NCI-H2029 (cell line): Measurements from ENCODE around the gene ANGPTL7.
A peak's percentile ranks its signal among the peaks of the same experiment; 100 is the strongest.
"Not testable (repeated sequence)": the region's sequence is repeated elsewhere in the genome, so short reads cannot be mapped to it uniquely, and the experiment has no call there.

Experiments used
- DNase-seq: peaks from one replicate; lab custom pipeline; 2025; lab: John Stamatoyannopoulos, UW

ANGPTL7 gene, protein sequence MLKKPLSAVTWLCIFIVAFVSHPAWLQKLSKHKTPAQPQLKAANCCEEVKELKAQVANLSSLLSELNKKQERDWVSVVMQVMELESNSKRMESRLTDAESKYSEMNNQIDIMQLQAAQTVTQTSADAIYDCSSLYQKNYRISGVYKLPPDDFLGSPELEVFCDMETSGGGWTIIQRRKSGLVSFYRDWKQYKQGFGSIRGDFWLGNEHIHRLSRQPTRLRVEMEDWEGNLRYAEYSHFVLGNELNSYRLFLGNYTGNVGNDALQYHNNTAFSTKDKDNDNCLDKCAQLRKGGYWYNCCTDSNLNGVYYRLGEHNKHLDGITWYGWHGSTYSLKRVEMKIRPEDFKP

GRCh38 chr1:11188858-11189451 is at the start of gene ANGPTL7:
Gene ANGPTL7 (plus strand): TSS chr1:11189355. CDS start chr1:11189580, 225 bp downstream.
- DNase-seq: no peak

DNA sequence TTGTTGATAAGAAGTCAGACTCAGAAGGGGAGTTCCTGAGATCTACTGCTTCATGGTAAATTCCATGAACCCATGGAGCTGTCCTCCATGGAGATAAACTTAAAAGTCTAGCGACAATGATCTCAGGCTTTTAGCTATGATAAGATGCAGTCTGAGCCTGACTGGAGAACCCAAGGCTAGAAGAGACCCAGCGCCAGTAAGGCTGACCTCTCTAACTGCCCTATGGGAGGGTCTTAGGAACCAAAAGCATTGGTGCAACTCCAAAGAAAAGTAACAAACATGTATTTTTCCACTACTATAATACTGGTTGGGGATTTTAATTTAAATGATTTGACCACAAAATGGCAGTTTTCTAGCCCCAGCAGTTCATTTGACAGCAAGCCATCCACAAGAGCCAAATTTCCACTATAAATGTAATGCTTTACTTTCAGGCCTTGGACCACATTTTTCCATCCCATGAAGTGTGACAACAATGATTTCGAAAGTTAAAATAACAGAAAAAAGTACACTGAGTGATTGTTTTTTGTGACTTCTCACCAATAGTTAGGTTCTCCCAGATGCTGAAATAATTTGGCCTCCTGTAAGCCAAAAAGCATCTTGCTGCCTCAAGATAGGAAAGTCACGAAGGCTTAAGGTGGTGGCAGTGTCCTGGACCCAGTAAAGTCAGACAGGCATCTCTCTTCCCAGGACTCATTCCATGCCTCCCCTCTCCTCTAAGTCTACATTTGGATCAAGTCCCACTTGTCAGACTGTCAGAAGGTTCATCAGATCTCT is 46.4 kb upstream of the ANGPTL7 start:
- no peak for DNase-seq

DNA sequence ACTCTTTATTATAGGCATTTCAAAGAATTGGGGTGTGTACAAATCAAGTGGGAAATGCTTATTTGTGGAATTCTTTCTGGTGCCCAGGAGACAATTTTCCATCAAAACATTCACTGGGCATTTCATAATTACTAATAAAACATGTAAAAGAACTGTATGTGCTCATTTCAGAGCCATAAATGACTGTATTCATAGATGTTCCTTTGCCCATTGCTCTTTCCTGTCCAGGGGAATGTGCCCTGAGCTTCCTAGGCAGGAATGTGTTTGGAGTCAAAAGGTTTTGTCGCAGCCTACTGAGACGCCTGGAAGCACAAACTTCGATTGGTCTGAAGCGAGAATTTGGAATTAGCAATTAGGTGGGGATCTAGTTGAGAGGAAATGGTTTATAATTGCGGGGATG is 45.8 kb upstream of the ANGPTL7 start:
- no peak for DNase-seq

DNA sequence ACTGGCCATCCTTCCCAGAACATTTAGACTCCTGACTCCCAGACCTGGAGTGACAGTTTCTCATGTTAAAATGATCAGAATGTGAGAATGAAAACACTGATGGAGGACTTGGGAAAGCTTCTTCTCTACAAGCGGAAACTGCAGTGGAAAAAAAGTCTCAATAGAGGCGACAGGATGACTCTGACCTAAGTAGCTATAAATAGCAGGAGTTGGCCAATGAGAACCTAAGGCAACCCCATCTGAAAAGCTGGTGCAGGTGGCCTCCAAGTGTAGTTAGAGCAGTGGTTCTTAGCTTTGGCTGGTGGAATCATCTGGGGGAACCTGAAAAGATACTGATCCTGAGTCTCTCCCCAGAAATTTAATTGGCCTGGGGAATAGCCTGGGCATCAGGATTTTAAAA is 45.2 kb upstream of the ANGPTL7 start:
- DNase-seq: no peak

DNA sequence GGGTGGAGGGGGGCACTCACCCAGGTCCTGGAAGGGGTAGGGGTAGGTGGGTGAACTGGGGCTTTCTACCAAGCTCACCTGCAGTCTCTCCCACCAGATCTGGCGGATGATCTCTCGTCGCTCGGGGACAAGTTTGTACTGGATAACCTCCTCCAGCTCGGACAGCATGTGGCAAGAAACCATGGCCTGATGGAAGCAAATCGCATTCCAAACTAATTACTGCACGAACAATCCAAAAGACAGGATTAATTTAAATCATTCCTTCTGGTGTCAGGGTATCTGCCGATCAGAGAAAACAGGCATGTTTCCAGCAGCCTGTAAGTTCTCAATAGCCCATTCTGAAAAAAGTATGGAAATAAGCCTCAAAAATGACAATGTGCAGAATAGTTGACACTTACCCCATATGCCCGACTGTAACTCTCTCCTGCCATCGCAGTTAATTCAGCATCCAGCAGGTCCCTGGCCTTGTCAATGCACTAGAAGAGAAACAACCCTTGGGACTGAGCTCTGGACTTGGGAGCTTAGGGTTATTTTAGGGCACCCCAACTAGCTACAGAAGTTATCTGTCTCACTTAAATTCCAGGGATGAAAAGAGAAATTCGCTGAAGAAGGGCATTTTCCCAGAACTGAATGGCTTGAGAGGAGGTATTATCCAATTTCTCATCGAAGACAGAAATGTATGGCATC is 44.4 kb upstream of the ANGPTL7 start:
- no peak for DNase-seq

DNA sequence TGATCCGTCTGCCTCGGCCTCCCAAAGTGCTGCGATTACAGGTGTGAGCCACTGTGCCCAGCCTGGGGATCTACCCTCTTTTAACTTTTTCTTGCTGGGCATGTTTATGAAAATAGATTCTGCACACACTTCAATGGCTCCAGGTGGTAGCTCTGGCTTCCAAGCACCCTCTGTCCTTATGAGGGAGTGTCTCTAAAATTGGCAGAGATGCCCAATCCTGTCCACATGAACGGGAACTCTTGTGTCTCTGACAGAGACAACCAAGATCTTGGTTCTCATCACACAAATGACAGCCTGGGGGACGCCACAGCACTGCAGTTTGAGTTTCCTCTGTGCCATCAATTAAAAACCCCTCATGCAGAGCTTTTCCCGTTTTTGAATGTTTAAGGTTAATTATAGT is 43.4 kb upstream of the ANGPTL7 start:
- no peak for DNase-seq

GRCh38 chr1:11147197-11147770 is 41.9 kb upstream of the ANGPTL7 start:
- no peak for DNase-seq

GRCh38 chr1:11150326-11150725 is 38.8 kb upstream of the ANGPTL7 start:
- DNase-seq: no peak

GRCh38 chr1:11151114-11151513 is 38.0 kb upstream of the ANGPTL7 start:
- DNase-seq: no peak

DNA sequence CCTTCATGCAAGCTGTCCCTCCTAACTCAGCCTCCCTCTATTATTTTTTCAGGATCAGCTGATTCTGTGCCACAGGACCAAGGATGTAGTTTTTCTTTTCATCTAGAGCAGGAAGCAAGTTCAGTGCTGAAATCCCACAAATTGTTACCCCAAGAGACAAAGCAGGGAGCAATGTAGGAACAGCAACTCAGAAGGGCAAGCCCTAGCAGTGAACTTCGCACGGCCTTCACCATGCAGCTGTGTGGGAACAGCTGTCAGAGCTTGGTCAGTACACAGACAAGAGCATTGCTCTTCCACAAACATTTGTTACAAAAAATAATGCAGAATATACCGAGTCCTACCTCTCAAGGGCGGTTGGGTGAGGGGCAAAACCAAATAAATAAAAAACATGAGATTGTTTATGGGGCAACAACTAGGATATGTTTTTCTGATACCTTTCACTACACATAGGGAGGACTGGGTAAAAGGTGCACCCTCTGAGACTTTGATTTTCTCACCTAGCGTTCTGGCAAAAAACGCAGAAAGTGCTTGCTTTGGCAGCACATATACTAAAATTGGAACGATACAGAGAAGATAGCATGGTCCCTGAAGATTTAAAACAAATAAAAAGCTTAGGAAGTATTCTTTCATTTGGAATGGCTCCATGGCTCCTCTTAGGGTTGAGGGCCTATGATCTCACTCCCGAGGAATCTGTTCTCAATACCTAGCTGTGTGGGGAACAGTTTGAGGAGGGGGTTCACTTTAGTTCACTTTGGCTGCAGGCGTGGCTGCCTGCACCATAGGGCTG is 37.1 kb upstream of the ANGPTL7 start:
- DNase-seq: peak; percentile 34

GRCh38 chr1:11152755-11153154 is 36.4 kb upstream of the ANGPTL7 start:
- DNase-seq: no peak

GRCh38 chr1:11153184-11153583 is 36.0 kb upstream of the ANGPTL7 start:
- no peak for DNase-seq

DNA sequence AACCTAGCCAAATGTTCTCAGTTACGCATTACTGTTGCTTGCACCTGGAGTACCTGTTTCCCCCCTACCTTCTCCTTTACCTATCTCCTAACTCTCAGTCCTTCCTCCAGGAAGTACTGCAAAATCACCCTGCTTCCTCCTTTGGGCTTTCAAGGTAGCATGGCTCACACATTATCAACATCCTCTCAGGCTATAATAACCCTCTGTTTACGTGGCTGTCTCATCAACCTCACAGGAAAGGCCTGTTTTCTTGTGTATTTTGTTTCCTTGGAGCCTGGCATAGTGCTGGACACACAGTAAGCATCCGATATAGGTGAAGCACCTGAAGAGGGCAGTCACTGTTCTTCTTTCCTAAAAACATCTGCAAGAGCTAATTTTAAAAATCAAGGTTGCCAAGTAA is 32.7 kb upstream of the ANGPTL7 start:
- DNase-seq: peak; percentile 64

GRCh38 chr1:11156963-11157362 is 32.2 kb upstream of the ANGPTL7 start:
- no peak for DNase-seq

DNA sequence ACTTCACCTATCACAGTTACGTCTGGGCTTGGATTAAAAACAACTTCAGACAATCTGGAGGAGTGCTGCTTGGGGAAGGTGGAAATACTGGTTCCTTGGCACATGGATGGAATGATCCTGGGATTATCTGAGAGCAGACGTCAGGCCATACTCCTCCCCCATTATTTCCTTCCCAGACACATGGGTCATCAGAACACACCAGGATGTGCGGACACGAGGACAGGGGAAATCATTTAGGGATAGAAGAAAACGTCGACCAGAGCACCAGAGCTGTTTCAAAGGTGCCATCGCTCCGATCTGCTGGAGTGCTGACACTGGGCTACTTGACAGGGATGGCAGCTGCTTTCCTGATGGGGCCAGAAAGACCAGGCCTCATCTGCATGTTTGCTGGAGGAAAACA is 31.8 kb upstream of the ANGPTL7 start:
- no peak for DNase-seq

GRCh38 chr1:11157867-11158266 is 31.3 kb upstream of the ANGPTL7 start:
- DNase-seq: peak; percentile 48

- DNase-seq: no peak
These were observed 30.9 kb upstream of the ANGPTL7 start for GRCh38 chr1:11158291-11158690.

GRCh38 chr1:11158720-11159321 is 30.3 kb upstream of the ANGPTL7 start:
- DNase-seq: no peak

- not testable (repeated sequence) for DNase-seq
These were observed 26.4 kb upstream of the ANGPTL7 start for GRCh38 chr1:11162752-11163151.

GRCh38 chr1:11166744-11167143 is 22.4 kb upstream of the ANGPTL7 start:
- not testable (repeated sequence) for DNase-seq

DNA sequence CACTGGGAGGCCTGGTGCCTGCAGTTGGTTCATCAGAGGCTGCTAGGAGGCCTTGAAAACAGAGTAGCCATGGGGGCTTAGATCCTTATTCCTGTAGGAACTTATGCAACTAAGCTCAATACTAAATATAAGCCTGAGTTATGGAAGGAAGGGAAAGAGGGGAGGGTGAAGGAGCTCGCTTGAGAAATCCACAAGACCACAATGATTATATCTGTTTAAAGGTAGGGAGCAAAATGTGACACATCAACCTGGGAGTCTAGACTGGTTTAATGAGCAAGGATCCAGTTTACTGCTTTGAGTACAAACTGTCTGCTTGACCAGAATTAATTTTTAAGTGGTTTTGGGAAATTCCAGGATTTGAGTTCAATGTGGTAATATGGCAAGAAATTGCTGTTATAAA is 20.4 kb upstream of the ANGPTL7 start:
- DNase-seq: no peak
